K562 (cell line): ENCODE results near the gene USP13. TPM values are rescaled to one million over a fixed set of nuclear protein-coding genes. Genes with fewer than 3 reads are reported as not detected.

Source experiments
- ARNT ChIP-seq, 2 experiments: fragments of 450-650 bp; IDR thresholded peaks; 2 replicates each; pipeline ENCODE4 v1.6.1; 2016; ENCODE audit warnings: mild to moderate bottlenecking in 1 of 2
- ATF2 ChIP-seq: sonication (generic); formaldehyde crosslinking; IDR thresholded peaks from 2 replicates; pipeline ENCODE4 v1.8.1; 2022; ENCODE audit warnings: missing genetic modification reagents
- CHAMP1 ChIP-seq: fragments of 450-650 bp; IDR thresholded peaks from 2 replicates; pipeline ENCODE4 v1.6.1; 2016; ENCODE audit warnings: mild to moderate bottlenecking
- DMBX1 ChIP-seq: fragments of 250-450 bp; sonication (Bioruptor Pico); IDR thresholded peaks from 2 replicates; pipeline ENCODE4 v1.8.0; 2022; ENCODE audit warnings: inconsistent platforms, mild to moderate bottlenecking, moderate library complexity, borderline replicate concordance
- EP300 ChIP-seq: IDR thresholded peaks from 2 replicates; pipeline ENCODE4 v1.6.1; 2012; ENCODE audit warnings: low read length, improper control_type of control experiment
- ETV1 ChIP-seq: fragments of 450-650 bp; conservative IDR thresholded peaks from 2 replicates; pipeline ENCODE4 v1.6.1; 2016; ENCODE audit warnings: missing genetic modification characterization, control low read depth, low read depth, missing compliant biosample characterization
- FOSL1 ChIP-seq: fragments of 200-800 bp; sonication (Bioruptor generic); conservative IDR thresholded peaks from 2 replicates; pipeline ENCODE4 v1.6.1; 2016; ENCODE audit warnings: missing genetic modification characterization, missing compliant biosample characterization
- NFRKB ChIP-seq: fragments of 450-650 bp; IDR thresholded peaks from 2 replicates; pipeline ENCODE4 v1.6.1; 2016; ENCODE audit warnings: low read depth
- NKRF ChIP-seq: fragments of 450-650 bp; IDR thresholded peaks from 2 replicates; pipeline ENCODE4 v1.6.1; 2016; ENCODE audit warnings: borderline replicate concordance
- NR4A1 ChIP-seq, 2 experiments: fragments of 250-450 bp in 1 of 2; fragments of 450-650 bp in 1 of 2; sonication (Bioruptor Pico) in 1 of 2; IDR thresholded peaks; 2 replicates each; pipeline versions ENCODE4 v1.4.0 to v1.6.1; 2016 to 2020; ENCODE audit warnings: mild to moderate bottlenecking in 2 of 2, missing compliant biosample characterization in 1 of 2, missing genetic modification characterization in 1 of 2, moderate library complexity in 1 of 2
- SNAPC5 ChIP-seq: fragments of 250-450 bp; sonication (Bioruptor Pico); IDR thresholded peaks from 2 replicates; pipeline ENCODE4 v1.8.0; 2021; ENCODE audit warnings: moderate library complexity, mild to moderate bottlenecking, inconsistent platforms
- SP1 ChIP-seq: sonication (generic); formaldehyde crosslinking; IDR thresholded peaks from 2 replicates; pipeline ENCODE4 v1.8.1; 2022; ENCODE audit warnings: mild to moderate bottlenecking, missing genetic modification reagents
- TAF9B ChIP-seq: fragments of 450-650 bp; IDR thresholded peaks from 2 replicates; pipeline ENCODE4 v1.6.1; 2018; ENCODE audit warnings: mild to moderate bottlenecking; ENCODE audit not compliant: partially characterized antibody
- ZBTB12 ChIP-seq: fragments of 250-450 bp; sonication (Bioruptor Pico); IDR thresholded peaks from 2 replicates; pipeline ENCODE4 v1.4.0; 2020
- ZNF398 ChIP-seq: fragments of 250-450 bp; sonication (Bioruptor Pico); IDR thresholded peaks from 2 replicates; pipeline ENCODE4 v1.8.0; 2021; ENCODE audit warnings: moderate library complexity, mild to moderate bottlenecking, inconsistent platforms
- ZNF431 ChIP-seq: sonication (generic); formaldehyde crosslinking; IDR thresholded peaks from 2 replicates; pipeline ENCODE4 v1.8.0; 2022; ENCODE audit warnings: mild to moderate bottlenecking, missing genetic modification reagents
- ZNF584 ChIP-seq: fragments of 200-800 bp; sonication (Bioruptor generic); IDR thresholded peaks from 2 replicates; pipeline ENCODE4 v1.6.1; 2016; ENCODE audit warnings: low read depth, mild to moderate bottlenecking, missing genetic modification characterization, missing compliant biosample characterization
- polyA plus RNA-seq, 8 experiments: library from polyadenylated mRNA; depleted of rRNA in 4 of 8; stranded (reverse) in 5 of 8; unstranded in 3 of 8; fragments of >200 nt; fragmentation: Nextera tagmentation in 2 of 8; fragmentation: Illumina TruSeq in 1 of 8; extraction: Ambion mirVana in 2 of 8; extraction: Trizol in 1 of 8; gene quantifications; 2 replicates each; pipeline versions ENCODE4 v1.2.1 to v1.2.3, GENCODE V29; 2011 to 2014; ENCODE audit warnings: inconsistent platforms in 1 of 8, missing spikeins in 1 of 8
- total RNA-seq, 7 experiments: library from RNA; depleted of rRNA in 6 of 7; stranded (reverse); fragments of >200 nt in 6 of 7; fragmentation: Illumina TruSeq in 2 of 7; extraction: Trizol in 2 of 7; gene quantifications; 2 replicates each; pipeline versions ENCODE4 v1.2.1 to v1.2.3, GENCODE V29; 2011 to 2021; ENCODE audit warnings: low replicate concordance in 1 of 7

The USP13 gene
- total and polyA plus RNA-seq, 9 of the 15 experiments (the other 6 are each of a cell fraction or from before 2014, with no cell fraction given): 0.11 to 2.3 (median 0.51) TPM

GRCh38 chr3:179604321-179605078 is 48.3 kb upstream of the USP13 start, which contains the start of the genes MRPL47 and NDUFB5 (continued):
- TF ChIP-seq ZNF398 (CRISPR knock-in tag) (no peak), NKRF (peak; percentile 76; the same call in 1 of the 2 replicates), NR4A1 (CRISPR knock-in tag; IDR thresholded peaks at IDR 0.05) (no peak), NR4A1 (tag; IDR thresholded peaks at IDR 0.05) (0 out of 2 replicates have a peak, but pooled peaks have one; percentile 41), ATF2 (CRISPR knock-in tag) (no peak), TAF9B (peak; percentile 93), EP300 (peak; percentile 35; the same call in 1 of the 2 replicates), ARNT (IDR thresholded peaks at IDR 0.05) (peak in 1 of 2 experiments; percentile 49; a peak in 1 of 4 replicates), SNAPC5 (no peak), FOSL1 (tag) (peak; percentile 13), DMBX1 (0 out of 2 replicates have a peak, but pooled peaks have one; percentile 24), NFRKB (peak; percentile 100), SP1 (CRISPR knock-in tag) (peak; percentile 86; the same call in 1 of the 2 replicates), ZNF584 (no peak), ETV1 (peak; percentile 84), ZBTB12 (CRISPR knock-in tag) (peak; percentile 86), ZNF431 (CRISPR knock-in tag) (no peak), CHAMP1 (no peak)
